ENCODE data around the gene MRAP.

MRAP gene

GRCh38 chr21:32278518-32279376 lies 19.9 kb upstream of the MRAP start, which contains the start of gene MIS18A:
TSS of gene MIS18A (minus strand) at chr21:32279049. CDS start at chr21:32279014, 35 bp downstream.
- no peak for TF ChIP-seq CTCF (IDR thresholded peaks at IDR 0.05; ENCODE audit: low read depth, low read length)
- peak within 1 kb of the TSS; percentile 88 to 99 for H3K4me3 ChIP-seq (replicated peaks in 1 of 2; ENCODE audit: low read depth in 2 of 2, low read length in 2 of 2)

GRCh38 chr21:32279377-32279680 lies 19.3 kb upstream of the MRAP start:
- DNase-seq (ENCODE audit: low read depth in 2 of 2) = no peak
- no peak for TF ChIP-seq CTCF (IDR thresholded peaks at IDR 0.05; ENCODE audit: low read depth, low read length)

More at GRCh38 chr21:32278518-32279376, 19.9 kb upstream of the MRAP start, which contains the start of gene MIS18A:
- peak; percentile 96 to 99 for DNase-seq (ENCODE audit: low read depth in 2 of 2)

GRCh38 chr21:32281531-32281930 lies 17.1 kb upstream of the MRAP start:
- TF ChIP-seq CTCF (IDR thresholded peaks at IDR 0.05; ENCODE audit: low read depth, low read length) = no peak
- no peak overlapping the region for H3K4me3 ChIP-seq (replicated peaks in 1 of 2; ENCODE audit: low read depth in 2 of 2, low read length in 2 of 2)
- DNase-seq (ENCODE audit: low read depth in 2 of 2) = no peak

More at GRCh38 chr21:32279377-32279680, 19.3 kb upstream of the MRAP start:
- peak overlapping the region; percentile 88 to 99 for H3K4me3 ChIP-seq (replicated peaks in 1 of 2; ENCODE audit: low read depth in 2 of 2, low read length in 2 of 2)

GRCh38 chr21:32282992-32283391 lies 15.7 kb upstream of the MRAP start:
- H3K4me3 ChIP-seq (replicated peaks in 1 of 2; ENCODE audit: low read depth in 2 of 2, low read length in 2 of 2) = no peak overlapping the region
- no peak for DNase-seq (ENCODE audit: low read depth in 2 of 2)
- TF ChIP-seq CTCF (IDR thresholded peaks at IDR 0.05; ENCODE audit: low read depth, low read length) = no peak

- DNase-seq (ENCODE audit: low read depth in 2 of 2) = no peak
- no peak overlapping the region for H3K4me3 ChIP-seq (replicated peaks in 1 of 2; ENCODE audit: low read depth in 2 of 2, low read length in 2 of 2)
- TF ChIP-seq CTCF (IDR thresholded peaks at IDR 0.05; ENCODE audit: low read depth, low read length) = no peak
Observed at GRCh38 chr21:32285476-32285875, 13.2 kb upstream of the MRAP start.

- no peak for DNase-seq (ENCODE audit: low read depth in 2 of 2)
- no peak for TF ChIP-seq CTCF (IDR thresholded peaks at IDR 0.05; ENCODE audit: low read depth, low read length)
- H3K4me3 ChIP-seq (replicated peaks in 1 of 2; ENCODE audit: low read depth in 2 of 2, low read length in 2 of 2) = no peak overlapping the region
Observed at GRCh38 chr21:32297449-32297848, 1.2 kb upstream of the MRAP start.

All from cardiac fibroblast (primary cell).